ENCODE data around the gene IGBP1. TPM values are rescaled to one million over a fixed set of nuclear protein-coding genes. Genes with fewer than 3 reads are reported as not detected.

IGBP1 gene
- total RNA-seq (10 to 100 TPM; 63.7 to 64.4 TPM), total RNA-seq (31.0 to 110 (median 66.8) reads per million in 172 experiments)
- 88.0 TPM for polyA plus RNA-seq (2013, experiment 1 of 2)
- polyA plus RNA-seq (2013, experiment 2 of 2) = 95.7 TPM

DNA sequence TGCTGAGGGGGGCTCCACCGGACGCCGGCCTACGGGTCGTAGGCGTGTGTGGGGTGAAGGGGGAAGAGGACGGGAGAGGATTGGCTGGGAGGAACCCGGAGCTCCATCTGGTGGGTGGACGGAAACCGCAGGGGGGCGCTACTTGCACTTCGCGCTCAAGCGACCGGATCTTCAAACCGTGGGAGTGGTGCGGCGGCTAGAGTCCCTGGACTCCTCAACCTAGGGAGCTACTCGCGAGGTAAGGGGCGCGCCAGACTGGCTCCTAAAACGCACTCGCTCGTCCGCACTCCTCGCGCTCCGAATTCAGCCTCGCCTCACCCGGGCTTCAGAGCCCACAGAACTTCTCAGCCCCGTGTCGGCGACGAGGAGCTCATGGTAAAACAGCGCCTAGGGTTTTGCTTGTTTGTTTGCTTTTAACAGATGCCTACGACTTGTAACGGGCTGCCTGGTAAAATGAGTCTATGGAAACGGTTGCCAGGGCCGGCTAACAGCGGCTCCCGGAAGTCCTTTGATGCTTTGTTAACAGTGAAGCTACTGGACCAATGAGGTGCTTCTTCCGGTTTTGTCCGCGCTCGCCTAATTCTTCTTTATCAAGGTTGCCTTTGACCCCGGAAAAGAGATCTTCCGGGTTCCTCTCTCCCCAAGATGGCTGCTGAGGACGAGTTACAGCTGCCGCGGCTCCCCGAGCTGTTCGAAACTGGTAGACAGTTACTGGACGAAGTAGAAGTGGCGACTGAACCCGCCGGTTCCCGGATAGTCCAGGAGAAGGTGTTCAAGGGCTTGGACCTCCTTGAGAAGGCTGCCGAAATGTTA lies at the start of gene IGBP1:
Gene IGBP1 (plus strand): TSS at position 145 of the 813 bp plus-strand sequence. CDS start 501 bp downstream, at position 646.
- H3K4me1 Mint-ChIP-seq (ENCODE audit: low read depth) = peaks cover 37% of the 10 kb centered on the region
- H3K27me3 Mint-ChIP-seq = no peaks in the 10 kb centered on the region
- intact Hi-C loops (cut with DNase I, micrococcal nuclease) = loop anchor here (2.0 to 10.0 kb wide), 7 partner anchors 101 to 1309 kb away; partner anchors contain the start of genes PJA1 (in 2 of the 2), EFNB1 (in 1 of the 2), PDZD11 (in 1 of the 2) and RAB41 (in 1 of the 2)
- H3K27ac ChIP-seq (ENCODE audit: low read depth in 1 of 2, low read length in 2 of 2) = peak within 1 kb of the TSS; percentile 79 to 94
- ATAC-seq (ENCODE audit: poor library complexity) (peak; percentile 81), DNase-seq (peak; percentile 54 to 94 (median 67))
- peaks cover 23% of the 10 kb centered on the region for H3K4me1 ChIP-seq (ENCODE audit: insufficient read depth, low read length)
- TF ChIP-seq, protein P1, sequence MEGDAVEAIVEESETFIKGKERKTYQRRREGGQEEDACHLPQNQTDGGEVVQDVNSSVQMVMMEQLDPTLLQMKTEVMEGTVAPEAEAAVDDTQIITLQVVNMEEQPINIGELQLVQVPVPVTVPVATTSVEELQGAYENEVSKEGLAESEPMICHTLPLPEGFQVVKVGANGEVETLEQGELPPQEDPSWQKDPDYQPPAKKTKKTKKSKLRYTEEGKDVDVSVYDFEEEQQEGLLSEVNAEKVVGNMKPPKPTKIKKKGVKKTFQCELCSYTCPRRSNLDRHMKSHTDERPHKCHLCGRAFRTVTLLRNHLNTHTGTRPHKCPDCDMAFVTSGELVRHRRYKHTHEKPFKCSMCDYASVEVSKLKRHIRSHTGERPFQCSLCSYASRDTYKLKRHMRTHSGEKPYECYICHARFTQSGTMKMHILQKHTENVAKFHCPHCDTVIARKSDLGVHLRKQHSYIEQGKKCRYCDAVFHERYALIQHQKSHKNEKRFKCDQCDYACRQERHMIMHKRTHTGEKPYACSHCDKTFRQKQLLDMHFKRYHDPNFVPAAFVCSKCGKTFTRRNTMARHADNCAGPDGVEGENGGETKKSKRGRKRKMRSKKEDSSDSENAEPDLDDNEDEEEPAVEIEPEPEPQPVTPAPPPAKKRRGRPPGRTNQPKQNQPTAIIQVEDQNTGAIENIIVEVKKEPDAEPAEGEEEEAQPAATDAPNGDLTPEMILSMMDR (IDR thresholded peaks at IDR 0.05) = peak; percentile 51
- peak within 1 kb of the TSS; percentile 77 for H3K4me3 ChIP-seq (ENCODE audit: low read length)
- peak within 1 kb of the TSS; percentile 87 for H3K27ac Mint-ChIP-seq
- H3K27me3 ChIP-seq (ENCODE audit: control insufficient read depth in 1 of 2, insufficient read depth in 2 of 2, low read length in 2 of 2) = no peaks in the 10 kb centered on the region
- no peaks in the 10 kb centered on the region for H3K9me3 ChIP-seq (ENCODE audit: control insufficient read depth in 1 of 2, insufficient read depth in 1 of 2, low read length in 2 of 2)
- no peaks in the 10 kb centered on the region for H3K9me3 Mint-ChIP-seq
- peaks cover 7% of the 10 kb centered on the region for H3K36me3 ChIP-seq (ENCODE audit: insufficient read depth, low read length)
- H3K36me3 Mint-ChIP-seq (ENCODE audit: low read depth) = peaks cover 36% of the 10 kb centered on the region
- ChIA-PET CTCF (interaction anchor here (0.7 to 2.4 kb wide), 4 partner anchors 36 to 1306 kb away, joined by 3 to 5 read pairs (median 4); no protein-coding TSS in a partner anchor), POLR2A (interaction anchor here (0.6 to 2.5 kb wide), 12 partner anchors 9 to 1305 kb away, joined by 3 to 11 read pairs (median 6); partner anchors contain the start of genes EFNB1, KIF4A, PDZD11 and PJA1)
- peak within 1 kb of the TSS; percentile 89 for H3K4me3 Mint-ChIP-seq

- intact Hi-C loops (cut with DNase I, micrococcal nuclease) = no loop called here
- Mint-ChIP-seq H3K4me3 (no peak overlapping the region), H3K27me3 (no peaks in the 10 kb centered on the region), H3K36me3 (ENCODE audit: low read depth) (no peaks in the 10 kb centered on the region), H3K27ac (no peak overlapping the region), H3K4me1 (ENCODE audit: low read depth) (no peaks in the 10 kb centered on the region), H3K9me3 (no peaks in the 10 kb centered on the region)
- TF ChIP-seq, protein P1 (IDR thresholded peaks at IDR 0.05) = no peak
- H3K4me1 ChIP-seq (ENCODE audit: insufficient read depth, low read length) = no peaks in the 10 kb centered on the region
- peaks cover 0 to 2% of the 10 kb centered on the region in 2 experiments for H3K27me3 ChIP-seq (ENCODE audit: control insufficient read depth in 1 of 2, insufficient read depth in 2 of 2, low read length in 2 of 2)
- no peaks in the 10 kb centered on the region for H3K36me3 ChIP-seq (ENCODE audit: insufficient read depth, low read length)
- H3K27ac ChIP-seq (ENCODE audit: low read depth in 1 of 2, low read length in 2 of 2) = no peak overlapping the region
- CTCF ChIA-PET = interaction anchor here (0.6 kb wide), 1 partner anchor 72 kb away, joined by 3 read pairs; no protein-coding TSS in a partner anchor
- ATAC-seq (ENCODE audit: poor library complexity) (no peak), DNase-seq (no peak)
- POLR2A ChIA-PET = no interaction called here
- no peak overlapping the region for H3K4me3 ChIP-seq (ENCODE audit: low read length)
- H3K9me3 ChIP-seq (ENCODE audit: control insufficient read depth in 1 of 2, insufficient read depth in 1 of 2, low read length in 2 of 2) = no peaks in the 10 kb centered on the region
Observed at GRCh38 chrX:70084592-70085240, 48.5 kb upstream of the IGBP1 start.

- no peak for ATAC-seq (ENCODE audit: poor library complexity)
- Mint-ChIP-seq H3K27me3 (no peaks in the 10 kb centered on the region), H3K4me1 (ENCODE audit: low read depth) (no peaks in the 10 kb centered on the region), H3K27ac (no peak overlapping the region), H3K36me3 (ENCODE audit: low read depth) (no peaks in the 10 kb centered on the region), H3K4me3 (no peak overlapping the region), H3K9me3 (no peaks in the 10 kb centered on the region)
- no peaks in the 10 kb centered on the region for H3K9me3 ChIP-seq (ENCODE audit: control insufficient read depth in 1 of 2, insufficient read depth in 1 of 2, low read length in 2 of 2)
- POLR2A ChIA-PET = no interaction called here
- peaks cover 0 to 2% of the 10 kb centered on the region in 2 experiments for H3K27me3 ChIP-seq (ENCODE audit: control insufficient read depth in 1 of 2, insufficient read depth in 2 of 2, low read length in 2 of 2)
- no peak overlapping the region for H3K27ac ChIP-seq (ENCODE audit: low read depth in 1 of 2, low read length in 2 of 2)
- no peaks in the 10 kb centered on the region for H3K36me3 ChIP-seq (ENCODE audit: insufficient read depth, low read length)
- intact Hi-C loops (cut with DNase I, micrococcal nuclease) = no loop called here
- no peak overlapping the region for H3K4me3 ChIP-seq (ENCODE audit: low read length)
- CTCF ChIA-PET = no interaction called here
- TF ChIP-seq, protein P1 (IDR thresholded peaks at IDR 0.05) = no peak
- no peaks in the 10 kb centered on the region for H3K4me1 ChIP-seq (ENCODE audit: insufficient read depth, low read length)
- no peak for DNase-seq
Observed at GRCh38 chrX:70087857-70088630, 45.2 kb upstream of the IGBP1 start.

Data from CD4-positive, alpha-beta T cell (primary cell).